Liver (tissue), 3 donors: ENCODE data around the gene LPAR1.

ENCODE experiments used
- CTCF ChIP-seq: fragments of 150-350 bp; IDR thresholded peaks from 2 replicates; pipeline ENCODE4 v1.5.1; 2017; ENCODE audit warnings: improper control_type of control experiment, low read depth, low read length; ENCODE audit not compliant: missing input control
- RAD21 ChIP-seq, 2 donors: IDR thresholded peaks; 2 replicates each; pipeline ENCODE4 v1.6.1; 2016; ENCODE audit warnings: antibody characterized with exemption in 2 of 2, mild to moderate bottlenecking in 2 of 2
- YY1 ChIP-seq: IDR thresholded peaks from 2 replicates; pipeline ENCODE4 v1.6.1; 2016; ENCODE audit warnings: antibody characterized with exemption, mild to moderate bottlenecking
- ZBTB33 ChIP-seq: IDR thresholded peaks from 2 replicates; pipeline ENCODE4 v1.6.1; 2016; ENCODE audit warnings: antibody characterized with exemption
- donor health status: healthy.
- donor health status: healthy.

- TF ChIP-seq ZBTB33, result no peak
- no peak for TF ChIP-seq CTCF
- no peak for TF ChIP-seq RAD21 (IDR thresholded peaks at IDR 0.05)
- no peak for TF ChIP-seq YY1
Measured at GRCh38 chr9:110938242-110938641, 100.0 kb downstream of the LPAR1 start.
